Breast epithelium (tissue), 4 donors: Measurements from ENCODE around the gene CMSS1. TPM values are rescaled to one million over a fixed set of nuclear protein-coding genes. Genes with fewer than 3 reads are reported as not detected.

ENCODE experiments used
- DNase-seq, 2 donors: peaks; one replicate each; pipeline ENCODE4 v3.0.0-alpha.2; 2019; ENCODE audit warnings: low spot score in 2 of 2
- H3K27ac ChIP-seq, 2 donors: fragments of 200-600 bp; sonication (generic) in 1 of 2; one replicate each; pipeline ENCODE4 v1.5.1; 2016 to 2019; ENCODE audit warnings: mild to moderate bottlenecking in 1 of 2
- H3K27me3 ChIP-seq, 2 donors: fragments of 200-600 bp; sonication (generic) in 1 of 2; one replicate each; pipeline versions ENCODE4 v1.5.1 to v1.6.0; 2017 to 2019; ENCODE audit warnings: control low read depth in 1 of 2, mild to moderate bottlenecking in 1 of 2
- H3K36me3 ChIP-seq: fragments of 200-600 bp; one replicate; pipeline ENCODE4 v1.5.1; 2019
- H3K4me1 ChIP-seq, 2 donors: fragments of 200-600 bp; sonication (generic); one replicate each; pipeline ENCODE4 v1.5.1; 2016 to 2019; ENCODE audit warnings: control low read depth in 1 of 2
- H3K4me3 ChIP-seq, 3 donors: fragments of 200-600 bp; sonication (generic); 1 replicate in 2 of 3; 2 replicates in 1 of 3; pipeline ENCODE4 v1.5.1; 2016 to 2019; ENCODE audit warnings: mild to moderate bottlenecking in 3 of 3, moderate library complexity in 2 of 3
- H3K9me3 ChIP-seq, 2 donors: fragments of 200-600 bp; sonication (generic) in 1 of 2; one replicate each; pipeline ENCODE4 v1.5.1; 2016 to 2019; ENCODE audit warnings: control low read depth in 1 of 2
- POLR2A ChIP-seq: fragments of 450-650 bp; IDR thresholded peaks from one replicate; pipeline ENCODE4 v1.6.1; 2016; ENCODE audit warnings: antibody characterized with exemption, mild to moderate bottlenecking, moderate library complexity
- POLR2AphosphoS5 ChIP-seq, 3 donors: sonication (generic); formaldehyde crosslinking; IDR thresholded peaks; one replicate each; pipeline ENCODE4 v1.6.1; 2017; ENCODE audit warnings: antibody characterized with exemption in 3 of 3
- intact Hi-C: fragments of 100-400 bp; cut with DNase I; formaldehyde crosslinking; loops from one replicate; pipeline ENCODE4 v1.15.1; 2023; ENCODE audit warnings: low total_unique reads
- total RNA-seq, 3 donors: library from RNA; depleted of rRNA; stranded (reverse); fragments of >200 nt; gene quantifications; one replicate each; pipeline ENCODE4 v1.1.0, GENCODE V29; 2016
- TF ChIP-seq, protein P1 (sequence below), 3 donors: fragments of 450-650 bp; IDR thresholded peaks; one replicate each; pipeline ENCODE4 v1.5.1; 2016 to 2017; ENCODE audit warnings: antibody characterized with exemption in 3 of 3, mild to moderate bottlenecking in 3 of 3, moderate library complexity in 3 of 3

Gene CMSS1
- total RNA-seq, 3 donors from 2014 or later: 15.5 to 35.4 (median 16.1) TPM

DNA sequence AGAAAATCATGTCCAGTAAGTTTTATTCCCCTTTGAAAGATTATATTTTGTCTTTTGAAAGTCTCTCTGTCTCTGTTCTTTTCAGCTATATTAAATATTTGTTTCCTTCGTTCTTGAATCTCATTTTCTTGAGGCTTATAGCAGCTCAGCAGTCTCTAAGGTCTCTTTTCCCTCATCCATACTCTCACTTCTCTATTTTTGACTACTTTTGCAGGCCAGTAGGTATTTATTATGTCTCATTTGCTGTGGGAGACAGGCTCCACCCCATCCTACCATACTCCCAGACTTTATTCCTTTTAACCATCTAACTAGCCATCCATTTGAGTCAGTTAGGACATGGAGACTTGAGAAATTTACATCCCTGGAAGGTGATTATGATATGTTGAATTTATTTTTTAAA is 225.6 kb downstream of the CMSS1 start:
- peaks cover 0 to 7% of the 10 kb centered on the region in 2 donors for H3K4me1 ChIP-seq
- no peaks in the 10 kb centered on the region for H3K27me3 ChIP-seq
- DNase-seq: no peak
- TF ChIP-seq, protein P1, sequence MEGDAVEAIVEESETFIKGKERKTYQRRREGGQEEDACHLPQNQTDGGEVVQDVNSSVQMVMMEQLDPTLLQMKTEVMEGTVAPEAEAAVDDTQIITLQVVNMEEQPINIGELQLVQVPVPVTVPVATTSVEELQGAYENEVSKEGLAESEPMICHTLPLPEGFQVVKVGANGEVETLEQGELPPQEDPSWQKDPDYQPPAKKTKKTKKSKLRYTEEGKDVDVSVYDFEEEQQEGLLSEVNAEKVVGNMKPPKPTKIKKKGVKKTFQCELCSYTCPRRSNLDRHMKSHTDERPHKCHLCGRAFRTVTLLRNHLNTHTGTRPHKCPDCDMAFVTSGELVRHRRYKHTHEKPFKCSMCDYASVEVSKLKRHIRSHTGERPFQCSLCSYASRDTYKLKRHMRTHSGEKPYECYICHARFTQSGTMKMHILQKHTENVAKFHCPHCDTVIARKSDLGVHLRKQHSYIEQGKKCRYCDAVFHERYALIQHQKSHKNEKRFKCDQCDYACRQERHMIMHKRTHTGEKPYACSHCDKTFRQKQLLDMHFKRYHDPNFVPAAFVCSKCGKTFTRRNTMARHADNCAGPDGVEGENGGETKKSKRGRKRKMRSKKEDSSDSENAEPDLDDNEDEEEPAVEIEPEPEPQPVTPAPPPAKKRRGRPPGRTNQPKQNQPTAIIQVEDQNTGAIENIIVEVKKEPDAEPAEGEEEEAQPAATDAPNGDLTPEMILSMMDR (IDR thresholded peaks at IDR 0.05): no peak
- TF ChIP-seq POLR2AphosphoS5 (IDR thresholded peaks at IDR 0.05) (no peak), POLR2A (no peak)
- no peak overlapping the region for H3K4me3 ChIP-seq
- peak overlapping the region; percentile 76 to 81 for H3K27ac ChIP-seq
- intact Hi-C loops: no loop called here
- H3K9me3 ChIP-seq: no peaks in the 10 kb centered on the region
- H3K36me3 ChIP-seq: no peaks in the 10 kb centered on the region

DNA sequence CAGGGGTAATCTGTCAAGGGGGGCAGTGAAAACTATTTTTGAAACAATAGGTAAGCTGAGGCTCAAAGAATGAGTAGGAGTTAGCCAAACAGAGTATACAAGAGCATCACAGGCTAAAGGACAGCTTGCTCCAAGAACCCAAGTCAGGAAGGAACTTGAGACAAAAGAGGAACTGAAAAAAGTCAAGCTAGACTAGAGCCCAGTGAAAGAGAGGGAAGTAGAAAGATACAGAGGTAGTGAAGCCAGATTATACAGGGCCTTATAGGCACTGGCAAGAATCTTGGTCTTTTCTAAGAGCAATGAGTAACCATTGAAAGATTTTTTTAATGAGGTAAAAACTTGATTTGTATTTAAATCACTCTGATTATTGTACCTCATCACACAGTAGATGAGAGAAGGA is 226.7 kb downstream of the CMSS1 start:
- H3K27ac ChIP-seq: no peak overlapping the region
- H3K4me1 ChIP-seq: peaks cover 0 to 7% of the 10 kb centered on the region in 2 donors
- no peak overlapping the region for H3K4me3 ChIP-seq
- no peak for DNase-seq
- H3K9me3 ChIP-seq: no peaks in the 10 kb centered on the region
- H3K27me3 ChIP-seq: no peaks in the 10 kb centered on the region
- no peaks in the 10 kb centered on the region for H3K36me3 ChIP-seq
- TF ChIP-seq POLR2AphosphoS5 (IDR thresholded peaks at IDR 0.05) (no peak), POLR2A (no peak)
- TF ChIP-seq, protein P1 (IDR thresholded peaks at IDR 0.05): no peak
- intact Hi-C loops: no loop called here

DNA sequence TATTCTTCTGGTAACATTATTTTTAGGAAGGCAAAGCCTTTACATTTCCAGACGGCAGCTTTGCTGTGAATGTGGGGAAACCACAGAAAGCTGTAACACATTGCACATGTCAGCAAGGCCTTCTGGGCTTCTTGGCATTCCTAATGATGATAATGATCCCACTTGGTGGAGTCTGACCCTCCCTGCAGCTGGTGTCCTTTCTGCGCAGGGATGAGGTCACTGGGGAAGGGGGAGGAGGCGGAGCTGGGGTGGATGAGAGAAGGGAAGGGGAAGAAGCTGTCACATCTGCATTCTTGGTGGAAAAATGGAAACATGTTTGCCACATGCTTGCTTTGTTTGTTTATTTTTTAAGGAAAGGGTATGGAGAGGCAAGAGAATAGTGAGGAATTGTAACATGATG is 228.0 kb downstream of the CMSS1 start:
- Histone ChIP-seq H3K27ac (peak overlapping the region; percentile 10 to 20), H3K27me3 (no peaks in the 10 kb centered on the region), H3K36me3 (no peaks in the 10 kb centered on the region), H3K4me3 (no peak overlapping the region), H3K9me3 (no peaks in the 10 kb centered on the region), H3K4me1 (peaks cover 0 to 7% of the 10 kb centered on the region in 2 donors)
- intact Hi-C loops: no loop called here
- TF ChIP-seq POLR2A: no peak
- TF ChIP-seq POLR2AphosphoS5 (IDR thresholded peaks at IDR 0.05): no peak
- TF ChIP-seq, protein P1 (IDR thresholded peaks at IDR 0.05): no peak
- no peak for DNase-seq

DNA sequence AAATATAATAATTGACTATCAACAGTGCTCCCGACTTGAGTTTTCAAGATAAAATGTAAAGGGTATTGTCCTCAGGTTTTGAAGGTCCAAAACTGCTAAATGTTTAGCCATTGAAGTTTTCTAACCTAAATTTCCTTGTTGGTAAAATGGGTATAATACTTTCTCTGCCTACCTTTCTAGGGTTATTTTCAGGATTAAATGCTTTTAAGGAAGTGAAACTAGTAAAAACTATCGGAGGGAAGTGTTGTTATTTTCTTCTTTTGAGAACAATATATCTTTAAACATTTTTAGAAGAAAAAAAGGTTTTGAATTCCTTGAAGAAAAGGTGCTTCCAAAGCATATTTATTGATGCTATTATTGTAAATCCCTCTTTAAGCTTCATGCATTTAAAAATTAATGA is 229.3 kb downstream of the CMSS1 start:
- intact Hi-C loops: no loop called here
- DNase-seq: no peak
- Histone ChIP-seq H3K9me3 (no peaks in the 10 kb centered on the region), H3K4me3 (no peak overlapping the region), H3K36me3 (no peaks in the 10 kb centered on the region), H3K27ac (peak overlapping the region; percentile 5 to 65), H3K27me3 (no peaks in the 10 kb centered on the region), H3K4me1 (no peaks in the 10 kb centered on the region)
- TF ChIP-seq, protein P1 (IDR thresholded peaks at IDR 0.05): no peak
- no peak for TF ChIP-seq POLR2AphosphoS5 (IDR thresholded peaks at IDR 0.05)
- no peak for TF ChIP-seq POLR2A

DNA sequence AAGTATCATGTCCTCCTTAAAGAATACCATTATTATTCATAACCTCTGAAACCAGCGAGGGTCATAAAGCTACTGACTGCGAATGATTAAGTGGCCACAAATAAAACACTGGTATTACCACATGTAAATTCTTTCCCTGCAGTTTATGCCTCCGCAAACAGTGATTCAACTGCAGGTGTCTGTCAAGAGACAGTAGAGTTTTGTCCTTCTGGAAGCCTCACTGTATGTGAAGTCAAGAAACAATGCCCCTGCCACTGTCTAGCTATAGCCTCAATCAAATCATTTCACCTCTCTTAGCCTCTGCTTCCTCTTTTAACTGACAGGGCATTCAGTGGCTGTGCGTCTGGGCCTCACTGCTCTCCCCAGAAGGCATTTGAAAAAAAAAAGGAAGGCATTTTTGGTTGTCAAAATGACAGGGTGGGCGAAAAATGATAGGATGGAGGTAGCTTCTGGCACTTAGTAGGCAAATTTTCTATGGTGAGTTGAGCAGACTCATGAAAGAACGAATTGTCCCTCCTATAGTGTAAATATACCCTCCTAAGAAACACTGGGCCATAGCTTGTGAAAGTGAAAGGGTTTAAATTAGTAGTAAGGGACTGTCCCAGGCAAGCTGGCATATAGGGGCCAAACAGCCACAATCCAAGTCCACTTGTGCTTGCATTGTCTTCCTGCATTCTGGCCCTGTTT is 229.9 kb downstream of the CMSS1 start:
- intact Hi-C loops: no loop called here
- Histone ChIP-seq H3K27me3 (no peaks in the 10 kb centered on the region), H3K4me1 (no peaks in the 10 kb centered on the region), H3K36me3 (no peaks in the 10 kb centered on the region), H3K4me3 (peak overlapping the region in 1 of 3 donors; percentile 0), H3K9me3 (no peaks in the 10 kb centered on the region), H3K27ac (peak overlapping the region; percentile 65 to 67)
- TF ChIP-seq POLR2AphosphoS5 (IDR thresholded peaks at IDR 0.05): no peak
- TF ChIP-seq, protein P1 (IDR thresholded peaks at IDR 0.05): no peak
- no peak for TF ChIP-seq POLR2A
- no peak for DNase-seq
